Keratinocyte (primary cell): ENCODE results near the gene HTR2B.

ENCODE experiments used
- EZH2 ChIP-seq: IDR thresholded peaks from one replicate; pipeline ENCODE4 v1.6.1; 2012; ENCODE audit warnings: inconsistent platforms, mild to moderate bottlenecking, low read length, moderate library complexity
- TF ChIP-seq, protein P1 (sequence below), 3 experiments: IDR thresholded peaks in 1 of 3; conservative IDR thresholded peaks in 1 of 3; optimal IDR thresholded peaks in 1 of 3; 2 replicates in 2 of 3; 3 replicates in 1 of 3; pipeline versions ENCODE3 to v1.5.1; 2011; ENCODE audit warnings: low read length in 3 of 3, mild to moderate bottlenecking in 3 of 3, moderate library complexity in 2 of 3, control low read depth in 1 of 3, inconsistent platforms in 1 of 3; ENCODE audit not compliant: insufficient read depth in 2 of 3; ENCODE audit errors: extremely low read depth in 1 of 3

GRCh38 chr2:231134910-231135655, 10.2 kb upstream of the HTR2B start:
- TF ChIP-seq, protein P1, sequence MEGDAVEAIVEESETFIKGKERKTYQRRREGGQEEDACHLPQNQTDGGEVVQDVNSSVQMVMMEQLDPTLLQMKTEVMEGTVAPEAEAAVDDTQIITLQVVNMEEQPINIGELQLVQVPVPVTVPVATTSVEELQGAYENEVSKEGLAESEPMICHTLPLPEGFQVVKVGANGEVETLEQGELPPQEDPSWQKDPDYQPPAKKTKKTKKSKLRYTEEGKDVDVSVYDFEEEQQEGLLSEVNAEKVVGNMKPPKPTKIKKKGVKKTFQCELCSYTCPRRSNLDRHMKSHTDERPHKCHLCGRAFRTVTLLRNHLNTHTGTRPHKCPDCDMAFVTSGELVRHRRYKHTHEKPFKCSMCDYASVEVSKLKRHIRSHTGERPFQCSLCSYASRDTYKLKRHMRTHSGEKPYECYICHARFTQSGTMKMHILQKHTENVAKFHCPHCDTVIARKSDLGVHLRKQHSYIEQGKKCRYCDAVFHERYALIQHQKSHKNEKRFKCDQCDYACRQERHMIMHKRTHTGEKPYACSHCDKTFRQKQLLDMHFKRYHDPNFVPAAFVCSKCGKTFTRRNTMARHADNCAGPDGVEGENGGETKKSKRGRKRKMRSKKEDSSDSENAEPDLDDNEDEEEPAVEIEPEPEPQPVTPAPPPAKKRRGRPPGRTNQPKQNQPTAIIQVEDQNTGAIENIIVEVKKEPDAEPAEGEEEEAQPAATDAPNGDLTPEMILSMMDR (optimal IDR thresholded peaks at IDR 0.05 in 1 of 3, IDR thresholded peaks at IDR 0.05 in 1 of 3, conservative IDR thresholded peaks at IDR 0.05 in 1 of 3; ENCODE audit: extremely low read depth in 1 of 3, insufficient read depth in 2 of 3, low read length in 3 of 3): no peak
- TF ChIP-seq EZH2: no peak
